ENCODE measurements around the gene STRIT1.
"Not testable (repeated sequence)": the region's sequence is repeated elsewhere in the genome, so short reads cannot be mapped to it uniquely, and the experiment has no call there.

STRIT1 gene

DNA sequence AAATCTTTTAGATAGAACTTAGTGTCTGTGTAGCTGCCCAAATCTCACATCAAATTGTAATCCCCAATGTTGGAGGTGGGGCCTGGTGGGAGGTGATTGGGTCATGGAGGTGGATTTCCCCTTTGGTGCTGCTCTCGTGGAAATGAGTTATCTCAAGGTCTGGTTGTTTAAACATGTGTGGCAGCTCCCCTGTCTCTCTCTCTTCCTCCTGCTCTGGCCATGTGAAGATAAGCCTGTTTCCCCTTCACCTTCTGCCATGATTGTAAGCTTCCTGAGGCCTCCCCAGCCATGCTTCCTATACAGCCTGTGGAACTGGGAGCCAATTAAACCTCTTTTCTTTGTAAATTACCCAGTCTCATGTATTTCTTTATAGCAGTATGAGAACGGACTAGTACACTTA, 30.6 kb downstream of the STRIT1 start:
- not testable (repeated sequence) for DNase-seq

DNA sequence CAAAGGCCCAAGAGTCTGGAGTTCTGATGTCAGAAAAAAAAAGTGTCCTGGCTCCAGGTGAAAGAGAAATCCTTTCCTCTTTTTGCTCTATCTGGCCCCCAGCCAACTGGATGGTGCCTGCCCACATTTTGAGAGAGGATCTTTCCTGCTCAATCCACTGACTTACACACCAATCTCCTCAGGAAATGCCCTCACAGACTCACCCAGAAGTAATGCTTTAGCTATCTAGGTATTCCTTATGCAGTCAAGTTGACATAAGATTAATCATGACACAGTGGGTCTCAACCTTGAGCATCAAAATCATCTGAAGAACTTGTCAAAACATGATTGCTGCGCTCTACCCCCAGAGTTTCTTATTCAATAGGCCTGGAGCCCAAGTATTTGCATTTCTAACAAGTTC, 31.2 kb downstream of the STRIT1 start:
- no peak for DNase-seq

DNA sequence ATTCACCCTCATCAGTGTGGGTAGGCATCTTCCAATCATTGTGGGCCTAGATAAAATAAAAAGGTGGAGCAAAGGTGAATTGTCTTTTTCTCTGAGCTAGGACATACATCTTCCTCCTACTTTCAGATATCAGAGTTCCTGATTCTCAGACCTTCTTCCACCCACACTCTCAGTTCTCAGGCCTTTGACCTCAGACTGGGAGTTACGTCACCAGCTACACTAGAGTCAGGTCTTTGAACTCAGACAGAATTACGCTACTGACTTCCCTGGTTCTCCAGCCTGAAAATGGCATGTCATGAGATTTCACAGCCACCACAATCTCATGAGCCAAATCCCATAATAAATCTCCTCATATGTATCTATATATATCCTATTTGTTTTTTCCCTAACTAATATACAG, 39.0 kb downstream of the STRIT1 start:
- no peak for DNase-seq

DNA sequence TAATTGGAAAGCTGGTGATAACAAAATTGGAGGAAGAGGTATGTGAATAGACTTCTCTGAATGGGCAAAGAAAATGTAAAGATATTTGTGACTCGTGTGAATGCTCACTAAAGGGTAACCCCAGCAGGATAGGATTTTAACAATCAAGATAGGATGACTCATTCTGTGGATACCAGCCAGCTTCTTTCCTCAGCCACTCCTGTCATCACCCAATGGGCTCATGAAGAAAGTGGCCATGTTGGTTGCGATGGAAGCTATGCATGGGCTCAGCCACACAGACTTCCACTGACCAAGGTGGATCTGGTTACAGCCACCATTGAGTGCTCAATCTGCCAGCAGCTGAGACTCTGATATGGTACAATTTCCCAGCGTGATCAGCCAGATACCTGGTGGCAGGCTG, 40.9 kb downstream of the STRIT1 start:
- no peak for DNase-seq

DNA sequence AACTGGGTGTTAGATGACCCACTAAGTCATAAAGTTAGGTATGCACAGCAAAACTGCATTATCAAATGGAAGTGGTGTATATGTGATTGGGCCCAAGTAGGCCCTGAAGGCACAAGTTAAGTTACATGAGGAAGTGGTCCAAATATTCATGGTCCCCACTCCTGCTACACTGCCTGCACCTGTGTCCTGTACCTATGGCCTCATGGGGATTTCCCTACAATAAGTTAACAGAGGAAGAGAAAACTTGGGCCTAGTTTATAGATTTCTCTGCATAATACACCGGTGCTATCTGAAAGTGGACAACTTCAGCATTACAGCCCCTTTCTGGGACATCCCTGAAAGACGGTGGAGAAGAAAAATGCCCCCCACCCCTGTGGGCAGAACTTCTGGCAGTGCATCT, 41.5 kb downstream of the STRIT1 start:
- no peak for DNase-seq

DNA sequence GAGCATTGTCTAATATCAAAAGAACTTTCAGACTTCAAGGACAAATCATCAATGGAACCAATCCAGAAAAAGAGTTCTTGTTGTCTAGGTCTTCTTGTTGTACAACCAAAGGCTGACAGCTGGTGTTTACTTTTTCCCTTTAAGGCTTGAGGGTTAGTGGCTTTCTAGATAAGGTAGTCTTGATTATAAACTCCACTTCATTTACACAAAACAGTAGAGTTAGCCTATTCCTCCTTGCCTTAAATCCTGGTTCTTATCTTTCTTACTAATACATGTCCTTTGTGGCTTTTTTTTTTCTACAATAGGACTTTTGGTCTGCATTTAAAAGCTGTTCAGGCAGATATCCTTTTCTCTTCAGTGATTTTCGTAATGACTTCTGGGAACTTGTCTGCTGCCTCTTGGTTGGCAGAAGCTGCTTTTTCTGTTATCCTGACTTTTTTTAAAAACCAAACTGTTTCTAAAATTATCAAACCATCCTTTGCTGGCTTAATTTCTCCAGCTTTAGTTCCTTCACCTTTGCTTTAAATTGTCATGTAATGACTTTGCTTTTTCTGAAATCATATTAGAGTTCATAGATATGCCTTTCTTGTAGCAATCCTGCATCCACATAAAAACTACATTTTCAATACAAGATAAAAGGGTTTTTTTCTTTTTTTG, 44.8 kb downstream of the STRIT1 start:
- DNase-seq, result no peak

DNA sequence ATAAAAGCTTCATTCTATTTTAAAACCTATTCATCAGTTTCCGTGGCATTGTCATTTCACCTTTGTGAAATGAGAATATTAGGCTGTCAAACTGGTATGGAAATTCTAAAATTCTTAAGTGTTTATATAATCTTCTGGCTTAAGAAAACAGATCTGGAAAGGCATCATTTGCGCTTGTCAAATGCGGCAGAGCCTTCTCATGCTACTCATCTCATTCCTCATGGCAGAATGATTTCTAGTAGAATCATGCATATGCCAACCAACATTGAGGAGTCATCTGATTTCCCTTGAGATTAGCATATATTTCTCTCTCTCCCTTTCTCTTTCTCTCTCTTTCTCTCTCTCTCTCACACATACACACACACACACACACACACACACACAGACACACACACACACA, 48.8 kb downstream of the STRIT1 start:
- no peak for DNase-seq

DNA sequence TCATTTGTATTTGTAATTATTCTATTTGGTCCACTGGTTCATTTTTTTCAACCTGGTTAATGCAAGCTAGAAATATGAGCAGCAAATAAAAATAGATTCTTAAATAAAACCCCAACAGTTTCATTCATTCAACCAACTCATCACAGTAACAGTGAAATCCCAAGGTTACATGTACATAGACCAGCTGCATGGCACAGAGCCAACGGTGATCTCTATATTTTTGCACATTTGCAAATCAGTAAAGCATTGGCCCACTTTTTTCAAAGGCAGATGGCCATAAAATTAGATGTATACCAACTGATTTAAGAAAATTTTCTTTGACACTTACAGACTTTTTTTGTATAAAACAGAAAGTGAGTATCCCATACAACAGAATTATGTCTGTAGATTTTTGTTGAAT, 49.3 kb downstream of the STRIT1 start:
- no peak for DNase-seq

DNA sequence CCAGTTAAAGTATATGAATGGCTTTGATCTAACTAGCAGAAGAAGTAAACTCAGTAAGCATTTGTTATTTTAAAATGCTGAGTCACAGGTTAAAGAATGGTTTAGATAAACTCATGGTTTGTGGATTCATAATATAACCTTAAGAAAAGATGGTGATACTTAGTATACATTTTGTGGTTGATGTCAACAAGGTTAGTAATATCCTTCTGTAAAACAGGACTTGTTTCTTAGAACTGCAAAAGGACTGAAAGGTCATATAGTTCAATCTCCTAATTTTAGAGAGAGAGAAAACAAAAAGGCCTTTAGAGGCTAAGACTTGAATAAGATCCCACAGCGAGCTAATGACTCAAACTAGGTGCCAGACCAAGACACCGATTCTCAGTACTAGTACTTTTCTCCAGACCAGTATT, 50.0 kb downstream of the STRIT1 start:
- no peak for DNase-seq

DNA sequence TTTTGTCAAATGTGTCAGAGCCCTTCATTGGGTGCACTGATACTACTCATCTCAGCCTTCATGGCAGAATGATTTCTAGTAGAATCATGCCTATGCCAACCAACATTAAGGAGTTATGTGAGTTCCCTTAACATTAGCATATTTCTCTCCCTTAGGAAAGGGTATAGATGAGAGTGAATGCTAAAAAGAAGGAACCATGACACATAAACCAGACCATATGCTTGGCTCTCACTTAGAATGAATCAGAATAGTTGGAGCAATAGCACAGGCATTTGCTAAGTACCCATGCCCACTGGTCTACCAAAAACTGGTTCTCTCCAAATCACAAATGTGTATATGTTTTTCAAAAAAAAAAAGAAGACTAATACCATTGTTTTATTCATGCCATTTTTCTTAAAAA, 51.1 kb downstream of the STRIT1 start:
- DNase-seq, result no peak

DNA sequence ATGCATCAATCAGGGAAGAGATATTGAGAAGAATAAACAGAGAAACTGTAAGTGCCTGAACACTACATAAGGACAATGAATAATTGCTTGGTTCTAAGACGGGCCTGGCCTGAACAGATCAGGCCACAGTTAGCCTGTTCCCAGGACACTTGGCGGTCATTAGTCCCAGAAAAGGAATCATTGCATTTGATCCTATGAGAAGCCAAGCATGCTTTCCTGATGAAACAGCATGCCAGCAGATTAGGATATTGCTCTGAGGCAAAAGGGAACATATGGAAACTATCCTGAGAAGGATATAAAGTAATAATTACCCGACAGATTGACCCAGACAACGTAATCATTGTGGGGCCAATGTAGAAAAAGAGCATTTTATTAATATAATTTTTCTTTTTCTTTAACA, 51.9 kb downstream of the STRIT1 start:
- DNase-seq, result no peak

All from DMS 273 treated with DMSO at 0.1 percent for 48 hours (cell line).